ENCODE measurements around the gene HDAC9.

Gene HDAC9

DNA sequence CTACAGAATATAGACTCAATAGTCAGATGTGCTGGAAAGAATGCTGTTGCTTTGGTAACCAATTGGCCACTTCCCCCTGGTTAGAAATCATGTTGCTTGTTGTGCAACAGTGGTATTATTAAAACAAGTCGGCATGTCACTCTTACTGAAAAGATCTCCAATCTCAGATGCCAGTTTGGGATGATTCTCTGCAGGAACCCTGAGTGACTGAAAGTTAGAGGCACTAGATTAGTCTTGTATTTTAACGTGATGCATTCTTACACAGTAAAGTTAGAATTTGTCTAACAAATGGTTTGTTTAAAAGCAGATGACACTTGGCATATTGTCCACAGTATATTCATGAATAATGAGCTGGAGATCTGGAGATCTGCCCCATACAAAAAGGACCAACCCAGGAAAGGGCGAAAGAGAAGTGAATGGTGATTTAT is 334.3 kb downstream of the HDAC9 start:
- Histone ChIP-seq H3K9me3 (ENCODE audit: control insufficient read depth, insufficient read depth, low read length) (no peaks in the 10 kb centered on the region), H3K27me3 (ENCODE audit: control insufficient read depth, low read length) (no peaks in the 10 kb centered on the region), H3K4me1 (ENCODE audit: control insufficient read depth, low read length) (no peaks in the 10 kb centered on the region), H4K20me1 (ENCODE audit: control insufficient read depth, insufficient read depth, low read depth, low read length) (no peaks in the 10 kb centered on the region), H3K79me2 (ENCODE audit: control insufficient read depth, low read length) (no peaks in the 10 kb centered on the region), H3K27ac (ENCODE audit: low read depth, low read length) (no peak overlapping the region), H3K4me3 (ENCODE audit: low read length) (no peak overlapping the region), H3F3A (ENCODE audit: control insufficient read depth, insufficient read depth) (no peaks in the 10 kb centered on the region), H3K4me2 (ENCODE audit: low read length) (no peak overlapping the region), H3K9me2 (replicated peaks; ENCODE audit: control insufficient read depth, low read length) (no peaks in the 10 kb centered on the region), H3K36me3 (ENCODE audit: control insufficient read depth, low read length) (no peaks in the 10 kb centered on the region)
- TF ChIP-seq, protein P1, sequence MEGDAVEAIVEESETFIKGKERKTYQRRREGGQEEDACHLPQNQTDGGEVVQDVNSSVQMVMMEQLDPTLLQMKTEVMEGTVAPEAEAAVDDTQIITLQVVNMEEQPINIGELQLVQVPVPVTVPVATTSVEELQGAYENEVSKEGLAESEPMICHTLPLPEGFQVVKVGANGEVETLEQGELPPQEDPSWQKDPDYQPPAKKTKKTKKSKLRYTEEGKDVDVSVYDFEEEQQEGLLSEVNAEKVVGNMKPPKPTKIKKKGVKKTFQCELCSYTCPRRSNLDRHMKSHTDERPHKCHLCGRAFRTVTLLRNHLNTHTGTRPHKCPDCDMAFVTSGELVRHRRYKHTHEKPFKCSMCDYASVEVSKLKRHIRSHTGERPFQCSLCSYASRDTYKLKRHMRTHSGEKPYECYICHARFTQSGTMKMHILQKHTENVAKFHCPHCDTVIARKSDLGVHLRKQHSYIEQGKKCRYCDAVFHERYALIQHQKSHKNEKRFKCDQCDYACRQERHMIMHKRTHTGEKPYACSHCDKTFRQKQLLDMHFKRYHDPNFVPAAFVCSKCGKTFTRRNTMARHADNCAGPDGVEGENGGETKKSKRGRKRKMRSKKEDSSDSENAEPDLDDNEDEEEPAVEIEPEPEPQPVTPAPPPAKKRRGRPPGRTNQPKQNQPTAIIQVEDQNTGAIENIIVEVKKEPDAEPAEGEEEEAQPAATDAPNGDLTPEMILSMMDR (IDR thresholded peaks at IDR 0.05; ENCODE audit: low read depth, low read length, poor library complexity, severe bottlenecking), result no peak
- TF ChIP-seq EZH2phosphoT487 (IDR thresholded peaks at IDR 0.05; ENCODE audit: borderline replicate concordance, low read length), result no peak

DNA sequence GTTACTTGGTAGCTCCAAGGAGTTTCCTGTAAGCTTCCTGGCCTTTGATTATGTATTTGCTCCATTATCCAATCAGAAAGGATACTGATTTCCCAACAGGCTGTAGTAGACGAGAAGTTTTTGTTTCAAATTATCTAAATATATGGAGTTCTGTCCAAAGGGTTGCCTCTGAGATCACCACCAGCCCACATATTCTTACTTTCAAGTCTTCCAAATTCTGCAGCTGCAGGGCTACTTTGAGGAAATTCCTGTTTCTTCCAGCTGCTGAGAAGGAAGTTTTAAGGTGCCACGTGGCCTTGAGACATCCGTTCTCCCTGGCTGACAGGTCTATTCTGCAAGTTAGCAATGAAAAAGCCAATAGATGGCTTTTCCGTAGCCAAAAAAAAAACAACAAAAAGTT is 335.9 kb downstream of the HDAC9 start:
- Histone ChIP-seq H3K4me1 (ENCODE audit: control insufficient read depth, low read length) (no peaks in the 10 kb centered on the region), H3K79me2 (ENCODE audit: control insufficient read depth, low read length) (no peaks in the 10 kb centered on the region), H3K36me3 (ENCODE audit: control insufficient read depth, low read length) (no peaks in the 10 kb centered on the region), H3K4me2 (ENCODE audit: low read length) (no peak overlapping the region), H3K9me2 (replicated peaks; ENCODE audit: control insufficient read depth, low read length) (no peaks in the 10 kb centered on the region), H3K27me3 (ENCODE audit: control insufficient read depth, low read length) (no peaks in the 10 kb centered on the region), H3K9me3 (ENCODE audit: control insufficient read depth, insufficient read depth, low read length) (no peaks in the 10 kb centered on the region), H4K20me1 (ENCODE audit: control insufficient read depth, insufficient read depth, low read depth, low read length) (no peaks in the 10 kb centered on the region), H3K4me3 (ENCODE audit: low read length) (no peak overlapping the region), H3F3A (ENCODE audit: control insufficient read depth, insufficient read depth) (no peaks in the 10 kb centered on the region), H3K27ac (ENCODE audit: low read depth, low read length) (no peak overlapping the region)
- TF ChIP-seq EZH2phosphoT487 (IDR thresholded peaks at IDR 0.05; ENCODE audit: borderline replicate concordance, low read length), result no peak
- TF ChIP-seq, protein P1 (IDR thresholded peaks at IDR 0.05; ENCODE audit: low read depth, low read length, poor library complexity, severe bottlenecking), result no peak

DNA sequence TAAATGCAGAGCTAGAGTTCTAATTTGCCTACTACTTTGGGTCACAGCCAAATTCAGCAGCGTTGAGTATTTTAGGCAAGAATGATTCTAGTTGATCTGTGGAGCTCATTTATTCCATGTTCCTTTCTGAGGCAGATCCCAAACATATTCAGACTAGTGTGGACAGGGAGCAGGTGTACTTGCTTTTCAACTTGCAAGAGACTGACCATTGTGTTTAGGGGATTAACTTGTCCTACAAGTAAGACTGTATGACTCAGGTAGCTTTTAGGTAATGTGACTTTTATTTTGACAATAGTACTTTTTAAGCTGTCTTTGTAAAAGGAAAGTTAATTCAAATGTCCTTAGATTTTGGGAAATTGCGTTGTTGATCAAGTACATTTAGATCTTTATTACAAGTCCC is 336.4 kb downstream of the HDAC9 start:
- no peak overlapping the region for H3K4me2 ChIP-seq (ENCODE audit: low read length)
- no peaks in the 10 kb centered on the region for H3F3A ChIP-seq (ENCODE audit: control insufficient read depth, insufficient read depth)
- H3K27ac ChIP-seq (ENCODE audit: low read depth, low read length), result no peak overlapping the region
- no peaks in the 10 kb centered on the region for H3K9me2 ChIP-seq (replicated peaks; ENCODE audit: control insufficient read depth, low read length)
- H3K36me3 ChIP-seq (ENCODE audit: control insufficient read depth, low read length), result no peaks in the 10 kb centered on the region
- H3K4me3 ChIP-seq (ENCODE audit: low read length), result no peak overlapping the region
- H3K79me2 ChIP-seq (ENCODE audit: control insufficient read depth, low read length), result no peaks in the 10 kb centered on the region
- no peaks in the 10 kb centered on the region for H4K20me1 ChIP-seq (ENCODE audit: control insufficient read depth, insufficient read depth, low read depth, low read length)
- no peak for TF ChIP-seq EZH2phosphoT487 (IDR thresholded peaks at IDR 0.05; ENCODE audit: borderline replicate concordance, low read length)
- TF ChIP-seq, protein P1 (IDR thresholded peaks at IDR 0.05; ENCODE audit: low read depth, low read length, poor library complexity, severe bottlenecking), result no peak
- no peaks in the 10 kb centered on the region for H3K9me3 ChIP-seq (ENCODE audit: control insufficient read depth, insufficient read depth, low read length)
- H3K4me1 ChIP-seq (ENCODE audit: control insufficient read depth, low read length), result no peaks in the 10 kb centered on the region
- no peaks in the 10 kb centered on the region for H3K27me3 ChIP-seq (ENCODE audit: control insufficient read depth, low read length)

DNA sequence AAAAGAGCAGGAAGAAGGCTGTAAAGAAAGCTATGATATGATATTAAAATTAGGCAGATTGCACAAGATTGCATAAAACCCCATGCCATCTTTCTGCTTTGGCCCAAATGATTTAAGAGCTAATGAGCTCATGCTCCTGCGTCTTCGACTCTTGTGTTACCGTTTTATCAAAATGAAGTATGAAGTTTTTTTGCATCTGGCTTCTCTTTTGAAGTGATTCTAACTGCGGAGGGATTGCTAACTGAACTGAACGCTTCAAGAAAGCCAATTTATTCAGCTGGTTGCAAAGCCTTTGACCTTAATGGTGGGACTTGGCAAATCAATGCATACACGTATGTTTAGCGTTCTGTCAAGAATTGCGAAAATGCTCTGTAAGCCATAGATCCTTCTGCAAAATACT is 339.0 kb downstream of the HDAC9 start:
- TF ChIP-seq, protein P1 (IDR thresholded peaks at IDR 0.05; ENCODE audit: low read depth, low read length, poor library complexity, severe bottlenecking), result no peak
- TF ChIP-seq EZH2phosphoT487 (IDR thresholded peaks at IDR 0.05; ENCODE audit: borderline replicate concordance, low read length), result no peak
- H3K36me3 ChIP-seq (ENCODE audit: control insufficient read depth, low read length), result no peaks in the 10 kb centered on the region
- no peaks in the 10 kb centered on the region for H3K4me1 ChIP-seq (ENCODE audit: control insufficient read depth, low read length)
- H3K27me3 ChIP-seq (ENCODE audit: control insufficient read depth, low read length), result no peaks in the 10 kb centered on the region
- no peaks in the 10 kb centered on the region for H3F3A ChIP-seq (ENCODE audit: control insufficient read depth, insufficient read depth)
- H3K4me2 ChIP-seq (ENCODE audit: low read length), result no peak overlapping the region
- no peak overlapping the region for H3K27ac ChIP-seq (ENCODE audit: low read depth, low read length)
- H3K4me3 ChIP-seq (ENCODE audit: low read length), result no peak overlapping the region
- no peaks in the 10 kb centered on the region for H3K9me3 ChIP-seq (ENCODE audit: control insufficient read depth, insufficient read depth, low read length)
- H4K20me1 ChIP-seq (ENCODE audit: control insufficient read depth, insufficient read depth, low read depth, low read length), result no peaks in the 10 kb centered on the region
- H3K9me2 ChIP-seq (replicated peaks; ENCODE audit: control insufficient read depth, low read length), result no peaks in the 10 kb centered on the region
- no peaks in the 10 kb centered on the region for H3K79me2 ChIP-seq (ENCODE audit: control insufficient read depth, low read length)

Measured in DOHH2 (cell line).